Islet of Langerhans (tissue), 1 donor: ENCODE results near the gene PPP1R3G.
"Not testable (repeated sequence)": the region's sequence is repeated elsewhere in the genome, so short reads cannot be mapped to it uniquely, and the experiment has no call there.

ENCODE experiments used
- FAIRE-seq: peaks from one replicate; lab custom pipeline; 2011; peaks lifted over from hg19 to GRCh38; lab: Jason Lieb, UNC

The PPP1R3G gene

GRCh38 chr6:5120011-5120410 is 34.9 kb downstream of the PPP1R3G start:
- no peak for FAIRE-seq

GRCh38 chr6:5120543-5120942 is 35.4 kb downstream of the PPP1R3G start:
- FAIRE-seq: not testable (repeated sequence)

GRCh38 chr6:5121479-5121878 is 36.3 kb downstream of the PPP1R3G start:
- no peak for FAIRE-seq

- FAIRE-seq: no peak
These were observed 36.8 kb downstream of the PPP1R3G start for GRCh38 chr6:5121956-5122355.

GRCh38 chr6:5122504-5123112 is 37.5 kb downstream of the PPP1R3G start:
- FAIRE-seq: no peak

- FAIRE-seq: no peak
These were observed 38.4 kb downstream of the PPP1R3G start for GRCh38 chr6:5123296-5124143.

GRCh38 chr6:5124526-5124925 is 39.4 kb downstream of the PPP1R3G start:
- FAIRE-seq: no peak

GRCh38 chr6:5125152-5126006 is 40.2 kb downstream of the PPP1R3G start:
- no peak for FAIRE-seq

- FAIRE-seq: no peak
These were observed 41.1 kb downstream of the PPP1R3G start for GRCh38 chr6:5126214-5126613.

- no peak for FAIRE-seq
These were observed 42.1 kb downstream of the PPP1R3G start for GRCh38 chr6:5127106-5127687.

- no peak for FAIRE-seq
These were observed 43.2 kb downstream of the PPP1R3G start for GRCh38 chr6:5128351-5128750.

- FAIRE-seq: no peak
These were observed 45.2 kb downstream of the PPP1R3G start for GRCh38 chr6:5130135-5130866.

GRCh38 chr6:5132731-5133130 is 47.6 kb downstream of the PPP1R3G start:
- no peak for FAIRE-seq

- FAIRE-seq: no peak
These were observed 48.8 kb downstream of the PPP1R3G start for GRCh38 chr6:5133943-5134342.

GRCh38 chr6:5135788-5136376 is 50.7 kb downstream of the PPP1R3G start:
- FAIRE-seq: no peak

- FAIRE-seq: no peak
These were observed 51.7 kb downstream of the PPP1R3G start for GRCh38 chr6:5136851-5137250.
